ENCODE data around the gene NEK1.

NEK1 gene

GRCh38 chr4:169352360-169352759 lies 260.0 kb downstream of the NEK1 start:
- DNase-seq: no peak

- no peak for DNase-seq
Observed at GRCh38 chr4:169351872-169352271, 260.5 kb downstream of the NEK1 start.

- DNase-seq: no peak
Observed at GRCh38 chr4:169348541-169348940, 263.8 kb downstream of the NEK1 start.

- DNase-seq: no peak
Observed at GRCh38 chr4:169346840-169347239, 265.5 kb downstream of the NEK1 start.

GRCh38 chr4:169345316-169345721 lies 267.1 kb downstream of the NEK1 start:
- DNase-seq: no peak

All from NCI-H2107 (cell line).